GM12864 (cell line): ENCODE data around the gene TFCP2.
A peak's percentile ranks its signal among the peaks of the same experiment; 100 is the strongest.

ENCODE experiments used
- DNase-seq: peaks from one replicate; pipeline ENCODE4 v3.0.0-alpha.2; 2011; ENCODE audit warnings: low read depth
- H3K4me3 ChIP-seq: 2 replicates; pipeline ENCODE4 v1.5.1; 2011; ENCODE audit warnings: mild to moderate bottlenecking, low read depth, low read length, control low read depth
- CTCF ChIP-seq: IDR thresholded peaks from 2 replicates; pipeline ENCODE4 v1.5.1; 2011; ENCODE audit warnings: low read depth, mild to moderate bottlenecking, moderate library complexity, low read length, control low read depth, inconsistent platforms; ENCODE audit errors: missing control alignments

Gene TFCP2

GRCh38 chr12:51048661-51049251, 124.2 kb downstream of the TFCP2 start:
- H3K4me3 ChIP-seq: peak overlapping the region; percentile 75
- TF ChIP-seq CTCF: no peak
- no peak for DNase-seq

- DNase-seq: peak; percentile 97
- TF ChIP-seq CTCF: peak; percentile 85
- peak within 1 kb of the TSS; percentile 75 for H3K4me3 ChIP-seq
Measured at GRCh38 chr12:51047655-51048540, 125.0 kb downstream of the TFCP2 start, which contains the start of gene LETMD1. TSS of gene LETMD1 (plus strand) at chr12:51048327. CDS start at chr12:51048357, 30 bp downstream.
